Keratinocyte (primary cell): Measurements from ENCODE around the gene P2RX2.

ENCODE experiments used
- EZH2 ChIP-seq: IDR thresholded peaks from one replicate; pipeline ENCODE4 v1.6.1; 2012; ENCODE audit warnings: inconsistent platforms, mild to moderate bottlenecking, low read length, moderate library complexity
- TF ChIP-seq, protein P1 (sequence below), 3 experiments: IDR thresholded peaks in 1 of 3; conservative IDR thresholded peaks in 1 of 3; optimal IDR thresholded peaks in 1 of 3; 2 replicates in 2 of 3; 3 replicates in 1 of 3; pipeline versions ENCODE3 to v1.5.1; 2011; ENCODE audit warnings: low read length in 3 of 3, mild to moderate bottlenecking in 3 of 3, moderate library complexity in 2 of 3, control low read depth in 1 of 3, inconsistent platforms in 1 of 3; ENCODE audit not compliant: insufficient read depth in 2 of 3; ENCODE audit errors: extremely low read depth in 1 of 3

DNA sequence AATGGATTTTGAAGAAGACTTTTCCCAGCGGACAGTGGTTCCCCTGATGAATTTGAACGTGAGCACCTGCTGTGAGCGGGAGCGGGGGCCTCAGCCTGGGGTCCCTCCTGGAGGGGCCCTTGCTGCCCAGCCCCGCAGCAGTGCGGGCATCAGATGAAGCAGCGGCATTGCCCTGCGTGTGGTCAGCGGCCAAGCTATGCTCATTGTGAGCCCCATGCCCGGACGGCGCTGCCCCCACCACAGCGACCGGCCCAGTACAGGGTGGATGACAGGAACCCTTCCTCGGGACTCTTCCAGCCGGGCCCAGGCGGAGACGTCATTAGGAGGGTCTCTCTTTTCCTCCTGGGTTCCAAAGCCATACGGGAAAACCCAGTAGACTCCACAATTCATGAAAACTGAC, 11.6 kb upstream of the P2RX2 start:
- TF ChIP-seq, protein P1, sequence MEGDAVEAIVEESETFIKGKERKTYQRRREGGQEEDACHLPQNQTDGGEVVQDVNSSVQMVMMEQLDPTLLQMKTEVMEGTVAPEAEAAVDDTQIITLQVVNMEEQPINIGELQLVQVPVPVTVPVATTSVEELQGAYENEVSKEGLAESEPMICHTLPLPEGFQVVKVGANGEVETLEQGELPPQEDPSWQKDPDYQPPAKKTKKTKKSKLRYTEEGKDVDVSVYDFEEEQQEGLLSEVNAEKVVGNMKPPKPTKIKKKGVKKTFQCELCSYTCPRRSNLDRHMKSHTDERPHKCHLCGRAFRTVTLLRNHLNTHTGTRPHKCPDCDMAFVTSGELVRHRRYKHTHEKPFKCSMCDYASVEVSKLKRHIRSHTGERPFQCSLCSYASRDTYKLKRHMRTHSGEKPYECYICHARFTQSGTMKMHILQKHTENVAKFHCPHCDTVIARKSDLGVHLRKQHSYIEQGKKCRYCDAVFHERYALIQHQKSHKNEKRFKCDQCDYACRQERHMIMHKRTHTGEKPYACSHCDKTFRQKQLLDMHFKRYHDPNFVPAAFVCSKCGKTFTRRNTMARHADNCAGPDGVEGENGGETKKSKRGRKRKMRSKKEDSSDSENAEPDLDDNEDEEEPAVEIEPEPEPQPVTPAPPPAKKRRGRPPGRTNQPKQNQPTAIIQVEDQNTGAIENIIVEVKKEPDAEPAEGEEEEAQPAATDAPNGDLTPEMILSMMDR (optimal IDR thresholded peaks at IDR 0.05 in 1 of 3, IDR thresholded peaks at IDR 0.05 in 1 of 3, conservative IDR thresholded peaks at IDR 0.05 in 1 of 3; ENCODE audit: extremely low read depth in 1 of 3, insufficient read depth in 2 of 3, low read length in 3 of 3) = no peak
- no peak for TF ChIP-seq EZH2
